K562 (cell line): ENCODE data around the gene MROH2B. TPM values are rescaled to one million over a fixed set of nuclear protein-coding genes. Genes with fewer than 3 reads are reported as not detected.

Experiments
- ATAC-seq: fragments of 200-7000 bp; cut with Tn5 transposase; 3 replicates; pipeline ENCODE4 v1.9.1; 2020; ENCODE audit warnings: moderate library complexity
- BruUV-seq: library from RNA; stranded (reverse); fragments of 400-500 nt; replicated peaks from 2 replicates; lab custom pipeline; 2021; lab: Mats Ljungman, UMichigan
- CTCF ChIA-PET: fragments of 300-600 bp; formaldehyde crosslinking; extraction: SDS; loops from one replicate; lab custom pipeline; 2021; ENCODE audit warnings: low intra/inter-chr PET ratio; lab: Yijun Ruan, JAX
- POLR2A ChIA-PET: fragments of 300-600, 350-650 bp; sonication (Branson Sonifier 250); formaldehyde crosslinking; extraction: SDS; loops from one replicate; lab custom pipeline; 2021; ENCODE audit warnings: antibody characterized with exemption, inconsistent platforms; lab: Yijun Ruan, JAX
- DNase-seq, 4 experiments: peaks; one replicate each; pipeline versions ENCODE4 v3.0.0 to v3.0.0-alpha.2; 2011 to 2018; ENCODE audit warnings: low spot score in 3 of 4, mixed read lengths in 3 of 4; ENCODE audit errors: extremely low read depth in 1 of 4
- FAIRE-seq: peaks from 2 replicates; lab custom pipeline; 2011; peaks lifted over from hg19 to GRCh38; lab: Jason Lieb, UNC
- H2AFZ ChIP-seq: 2 replicates; pipeline ENCODE4 v1.6.0; 2011; ENCODE audit warnings: low read depth, low read length, control low read depth, inconsistent platforms
- H3K27ac ChIP-seq: fragments of 200-600 bp; 3 replicates; pipeline ENCODE4 v1.8.0; 2011; ENCODE audit warnings: low read depth, mild to moderate bottlenecking, control low read depth, inconsistent platforms, low read length, moderate library complexity, mixed read lengths; ENCODE audit errors: extremely low read depth
- H3K27me3 ChIP-seq, 2 experiments: fragments of 300-600 bp in 1 of 2; 2 replicates in 1 of 2; 3 replicates in 1 of 2; pipeline versions ENCODE4 v1.6.0 to v1.8.0; 2011; ENCODE audit warnings: inconsistent platforms in 2 of 2, low read length in 2 of 2, mild to moderate bottlenecking in 1 of 2, mixed read lengths in 1 of 2, moderate library complexity in 1 of 2; ENCODE audit not compliant: control insufficient read depth in 2 of 2, insufficient read depth in 2 of 2
- H3K36me3 ChIP-seq: fragments of 300-600 bp; 3 replicates; pipeline ENCODE4 v1.8.0; 2011; ENCODE audit warnings: mild to moderate bottlenecking, low read length, inconsistent platforms; ENCODE audit not compliant: control insufficient read depth, insufficient read depth
- H3K4me1 ChIP-seq, 2 experiments: fragments of 200-600 bp in 1 of 2; replicated peaks in 1 of 2; 2 replicates in 1 of 2; 3 replicates in 1 of 2; pipeline versions ENCODE4 v1.5.1 to v1.8.0; 2011; ENCODE audit warnings: inconsistent platforms in 2 of 2, low read length in 2 of 2, mild to moderate bottlenecking in 1 of 2, mixed read lengths in 1 of 2, moderate library complexity in 1 of 2; ENCODE audit not compliant: control insufficient read depth in 2 of 2, insufficient read depth in 2 of 2
- H3K4me2 ChIP-seq: 2 replicates; pipeline ENCODE4 v1.6.1; 2011; ENCODE audit warnings: low read length, control low read depth, inconsistent platforms, mixed read lengths; ENCODE audit not compliant: insufficient read depth
- H3K4me3 ChIP-seq: fragments of 200-600 bp; sonication (generic), shearing (Covaris generic); 2 replicates; pipeline ENCODE4 v1.5.1; 2016; ENCODE audit warnings: control low read depth, inconsistent platforms
- H3K79me2 ChIP-seq: fragments of 200-600 bp; 3 replicates; pipeline ENCODE4 v1.8.0; 2011; ENCODE audit warnings: low read length, inconsistent platforms; ENCODE audit not compliant: control insufficient read depth, insufficient read depth
- H3K9ac ChIP-seq, 2 experiments: 2 replicates each; pipeline versions ENCODE4 v1.6.0 to v1.6.1; 2011; ENCODE audit warnings: low read depth in 2 of 2, low read length in 2 of 2, control low read depth in 1 of 2, inconsistent platforms in 1 of 2, mild to moderate bottlenecking in 1 of 2, mixed read lengths in 1 of 2; ENCODE audit not compliant: insufficient read depth in 1 of 2
- H3K9me1 ChIP-seq: one replicate; pipeline ENCODE4 v1.6.0; 2011; ENCODE audit warnings: inconsistent platforms, mild to moderate bottlenecking, low read length, moderate library complexity; ENCODE audit not compliant: control insufficient read depth, insufficient read depth
- H3K9me3 ChIP-seq: replicated peaks from 2 replicates; pipeline ENCODE4 v1.5.1; 2011; ENCODE audit warnings: low read depth, low read length, inconsistent platforms; ENCODE audit not compliant: control insufficient read depth, insufficient read depth
- H4K20me1 ChIP-seq: replicated peaks from 2 replicates; pipeline ENCODE4 v1.6.1; 2011; ENCODE audit warnings: low read length, inconsistent platforms, mixed read lengths; ENCODE audit not compliant: control insufficient read depth, insufficient read depth
- ARHGAP35 ChIP-seq: fragments of 450-650 bp; IDR thresholded peaks from 2 replicates; pipeline ENCODE4 v1.6.1; 2018; ENCODE audit not compliant: partially characterized antibody
- ARNT ChIP-seq, 2 experiments: fragments of 450-650 bp; IDR thresholded peaks; 2 replicates each; pipeline ENCODE4 v1.6.1; 2016; ENCODE audit warnings: mild to moderate bottlenecking in 1 of 2
- E4F1 ChIP-seq: fragments of 250-450 bp; sonication (Bioruptor Pico); IDR thresholded peaks from 2 replicates; pipeline ENCODE4 v1.5.0; 2021; ENCODE audit warnings: mild to moderate bottlenecking, borderline replicate concordance
- FOXJ2 ChIP-seq: fragments of 200-800 bp; sonication (Bioruptor generic); IDR thresholded peaks from 2 replicates; pipeline ENCODE4 v1.6.1; 2016; ENCODE audit warnings: missing genetic modification characterization, missing compliant biosample characterization
- HEY1 ChIP-seq: fragments of 250-450 bp; sonication (Bioruptor Pico); IDR thresholded peaks from 2 replicates; pipeline ENCODE4 v1.5.0; 2020; ENCODE audit warnings: mild to moderate bottlenecking, moderate library complexity, borderline replicate concordance
- MCM5 ChIP-seq: fragments of 450-650 bp; IDR thresholded peaks from 2 replicates; pipeline ENCODE4 v1.6.1; 2016; ENCODE audit warnings: low read depth
- NCOR1 ChIP-seq: fragments of 450-650 bp; IDR thresholded peaks from 2 replicates; pipeline ENCODE4 v1.6.1; 2016; ENCODE audit warnings: mild to moderate bottlenecking, moderate library complexity
- RBM17 ChIP-seq: fragments of 200-400 bp; formaldehyde crosslinking; IDR thresholded peaks from 2 replicates; pipeline ENCODE4 v1.6.1; 2017; ENCODE audit warnings: low read depth, mild to moderate bottlenecking, low read length, borderline replicate concordance
- RCOR1 ChIP-seq, 2 experiments: IDR thresholded peaks; 2 replicates each; pipeline ENCODE4 v1.6.1; 2012; ENCODE audit warnings: low read depth in 2 of 2, low read length in 2 of 2, borderline replicate concordance in 1 of 2, improper control_type of control experiment in 1 of 2
- SP2 ChIP-seq: IDR thresholded peaks from 2 replicates; pipeline ENCODE4 v1.6.1; 2011; ENCODE audit warnings: mild to moderate bottlenecking, low read depth, low read length, moderate library complexity; ENCODE audit not compliant: poor library complexity, severe bottlenecking; ENCODE audit errors: extremely low read depth
- ZNF584 ChIP-seq: fragments of 200-800 bp; sonication (Bioruptor generic); IDR thresholded peaks from 2 replicates; pipeline ENCODE4 v1.6.1; 2016; ENCODE audit warnings: low read depth, mild to moderate bottlenecking, missing genetic modification characterization, missing compliant biosample characterization
- ZNF668 ChIP-seq: fragments of 250-450 bp; sonication (Bioruptor Pico); IDR thresholded peaks from 2 replicates; pipeline ENCODE4 v1.8.0; 2022; ENCODE audit warnings: mild to moderate bottlenecking, inconsistent platforms
- ZNF75A ChIP-seq: fragments of 450-650 bp; formaldehyde crosslinking; IDR thresholded peaks from 2 replicates; pipeline ENCODE4 v1.4.0; 2020; ENCODE audit warnings: mild to moderate bottlenecking
- ZNF830 ChIP-seq: fragments of 250-450 bp; sonication (Bioruptor Pico); IDR thresholded peaks from 2 replicates; pipeline ENCODE4 v1.5.0; 2021; ENCODE audit warnings: mild to moderate bottlenecking
- WGBS: fragments of 100-300 bp; shearing (Covaris generic); methylation state at CpG from one replicate; pipeline ENCODE4 v1.1.6; 2016; ENCODE audit warnings: low coverage, mixed read lengths; ENCODE audit not compliant: insufficient coverage; ENCODE audit errors: missing lambda C conversion rate; 5-methylcytosine and 5-hydroxymethylcytosine counted together
- in situ Hi-C: fragments of 300-500 bp; cut with MboI; formaldehyde crosslinking; loops from 4 replicates; pipeline ENCODE4 v1.15.0; 2018; ENCODE audit warnings: inconsistent platforms, mixed read lengths
- intact Hi-C: fragments of 100-400 bp; cut with micrococcal nuclease; formaldehyde crosslinking; loops from 2 replicates; pipeline ENCODE4 v1.14.2; 2022
- polyA plus RNA-seq, 8 experiments: library from polyadenylated mRNA; depleted of rRNA in 4 of 8; stranded (reverse) in 5 of 8; unstranded in 3 of 8; fragments of >200 nt; fragmentation: Nextera tagmentation in 2 of 8; fragmentation: Illumina TruSeq in 1 of 8; extraction: Ambion mirVana in 2 of 8; extraction: Trizol in 1 of 8; gene quantifications; 2 replicates each; pipeline versions ENCODE4 v1.2.1 to v1.2.3, GENCODE V29; 2011 to 2014; ENCODE audit warnings: inconsistent platforms in 1 of 8, missing spikeins in 1 of 8
- total RNA-seq, 7 experiments: library from RNA; depleted of rRNA in 6 of 7; stranded (reverse); fragments of >200 nt in 6 of 7; fragmentation: Illumina TruSeq in 2 of 7; extraction: Trizol in 2 of 7; gene quantifications; 2 replicates each; pipeline versions ENCODE4 v1.2.1 to v1.2.3, GENCODE V29; 2011 to 2021; ENCODE audit warnings: low replicate concordance in 1 of 7

MROH2B gene
- total and polyA plus RNA-seq, 9 of the 15 experiments (the other 6 are each of a cell fraction or from before 2014, with no cell fraction given), result not detected

GRCh38 chr5:40976041-40976440 is 95.1 kb downstream of the MROH2B start:
- in situ Hi-C loops, result no loop called here
- Histone ChIP-seq H3K36me3 (no peaks in the 10 kb centered on the region), H3K79me2 (no peaks in the 10 kb centered on the region), H3K27ac (no peak overlapping the region), H3K4me1 (no peaks in the 10 kb centered on the region), H3K9me3 (no peaks in the 10 kb centered on the region), H4K20me1 (no peaks in the 10 kb centered on the region), H3K9me1 (no peaks in the 10 kb centered on the region), H3K4me3 (no peak overlapping the region), H2AFZ (no peak overlapping the region), H3K4me2 (no peak overlapping the region), H3K9ac (no peak overlapping the region), H3K27me3 (peaks cover 0 to under 1% of the 10 kb centered on the region in 2 experiments; a peak in 1 of 5 replicates)
- intact Hi-C loops, result no loop called here
- WGBS, result 1% methylated on average over 3 of the region's 3 CpGs
- ATAC-seq (no peak), DNase-seq (no peak), FAIRE-seq (no peak)
- ChIA-PET CTCF (no interaction called here), POLR2A (no interaction called here)
- TF ChIP-seq HEY1 (CRISPR knock-in tag) (no peak), ZNF830 (CRISPR knock-in tag) (no peak), SP2 (no peak), RBM17 (no peak), ZNF75A (CRISPR knock-in tag) (no peak), NCOR1 (no peak), FOXJ2 (tag) (no peak), E4F1 (CRISPR knock-in tag) (no peak), MCM5 (no peak), RCOR1 (IDR thresholded peaks at IDR 0.05; ENCODE audit: borderline replicate concordance in 1 of 2, low read depth in 2 of 2, low read length in 2 of 2) (no peak), ARHGAP35 (no peak), ZNF668 (CRISPR knock-in tag) (no peak), ARNT (IDR thresholded peaks at IDR 0.05) (no peak), ZNF584 (CRISPR knock-in tag) (no peak)
- no TSS peak for BruUV-seq
